Stimulated activated CD4-positive, alpha-beta T cell treated with anti-CD3 and anti-CD28 coated beads, Interleukin-2, amount 100 ng/mL, for 24 hours (primary cell): Measurements from ENCODE around the gene OCA2.

ENCODE experiments used
- DNase-seq, 2 donors: peaks; one replicate each; pipeline ENCODE4 v3.0.0-alpha.2; 2020

Gene OCA2

DNA sequence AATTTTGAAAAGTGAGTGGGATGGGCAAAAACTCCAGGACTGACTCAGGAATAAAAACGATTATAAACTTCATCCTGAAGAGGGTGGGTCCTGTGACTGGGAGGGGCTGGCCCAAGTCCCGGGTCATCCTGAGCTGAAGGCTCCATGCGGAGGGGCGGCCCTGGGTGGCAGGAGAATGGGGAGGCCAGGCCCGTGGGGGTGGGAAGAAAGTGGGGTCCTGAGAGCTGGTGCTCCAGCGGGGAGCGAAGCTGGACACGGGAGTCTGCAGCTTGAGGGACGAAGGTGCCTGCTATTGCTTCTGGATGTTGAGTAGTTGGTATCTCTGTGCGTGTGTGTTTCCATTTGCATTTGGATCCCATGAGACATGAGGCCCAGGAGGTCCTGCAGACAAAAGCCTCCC lies 4.7 kb upstream of the OCA2 start:
- DNase-seq = no peak

DNA sequence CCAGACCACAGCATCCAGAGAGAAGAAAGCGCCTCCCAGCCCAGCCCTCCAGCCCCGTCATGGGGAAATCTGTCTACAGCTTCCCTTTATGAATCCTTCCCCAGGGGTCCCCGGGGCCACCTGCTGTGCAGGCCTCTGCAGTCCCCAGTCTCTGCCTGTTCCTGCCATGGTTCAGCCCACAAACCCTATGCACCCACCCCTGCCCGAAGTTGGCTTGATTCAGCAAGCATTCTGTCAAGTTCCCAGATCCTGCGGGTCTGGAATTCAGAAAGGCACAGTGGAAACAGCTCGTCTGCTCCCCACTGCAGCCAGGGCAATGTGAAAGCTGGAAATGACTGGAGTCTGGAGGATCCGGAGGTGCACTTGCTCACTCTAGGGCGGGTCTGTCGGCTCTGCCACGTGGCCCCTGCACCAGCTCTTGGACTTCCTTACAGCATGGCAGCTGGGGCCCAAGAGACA lies 2.9 kb upstream of the OCA2 start:
- DNase-seq = no peak

DNA sequence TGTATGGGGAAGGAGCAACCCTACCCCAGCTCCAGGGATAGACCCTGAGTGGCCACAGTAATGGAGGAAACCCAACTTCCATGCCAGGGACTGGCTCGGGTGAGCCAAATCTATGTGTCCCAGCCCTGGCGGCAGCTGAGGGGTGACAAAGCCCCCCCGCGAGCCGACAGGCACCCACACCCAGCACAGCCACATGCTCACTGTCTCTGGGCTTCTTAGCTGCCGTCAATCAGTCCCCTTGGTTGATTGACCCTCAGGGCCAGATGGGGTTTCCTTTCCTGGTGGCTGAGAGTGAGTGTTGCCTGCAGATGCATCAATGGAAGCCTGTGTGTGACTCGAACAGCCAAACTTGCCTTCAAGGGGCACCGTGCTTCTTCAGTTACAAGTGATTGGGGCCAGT lies 2.1 kb upstream of the OCA2 start:
- no peak for DNase-seq

DNA sequence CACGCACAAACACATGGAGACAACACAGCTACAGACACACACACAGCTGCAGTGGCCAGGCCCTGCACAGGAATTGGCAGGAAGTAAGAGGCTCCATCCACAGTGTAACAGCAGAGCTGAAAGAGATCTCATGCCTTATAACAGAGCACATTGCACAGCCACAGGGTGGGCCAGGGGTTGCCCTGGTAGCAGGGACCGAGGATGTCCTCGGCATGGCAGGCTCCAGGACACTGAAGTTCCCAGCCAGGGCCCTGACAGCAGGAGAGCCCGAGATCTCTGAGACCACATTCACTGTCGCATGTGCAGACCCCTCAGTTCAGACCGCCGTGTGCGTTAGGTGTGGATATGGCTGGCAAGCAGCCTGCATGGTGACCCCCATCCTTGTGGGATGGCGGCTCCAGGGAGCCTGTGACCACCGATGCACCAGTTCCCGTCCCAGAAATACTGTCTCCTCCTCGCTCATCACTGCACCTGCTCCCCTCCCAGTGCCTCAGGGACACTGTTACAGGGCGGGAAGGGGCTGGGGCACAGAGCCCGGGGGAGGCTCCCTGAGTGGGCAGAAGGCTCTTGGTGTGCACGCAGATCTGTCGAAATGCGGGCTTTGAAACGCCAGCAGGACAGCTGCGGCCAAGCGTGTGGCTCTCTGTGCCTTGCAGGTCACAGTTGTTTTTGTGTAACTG lies 1.5 kb upstream of the OCA2 start:
- DNase-seq = no peak

DNA sequence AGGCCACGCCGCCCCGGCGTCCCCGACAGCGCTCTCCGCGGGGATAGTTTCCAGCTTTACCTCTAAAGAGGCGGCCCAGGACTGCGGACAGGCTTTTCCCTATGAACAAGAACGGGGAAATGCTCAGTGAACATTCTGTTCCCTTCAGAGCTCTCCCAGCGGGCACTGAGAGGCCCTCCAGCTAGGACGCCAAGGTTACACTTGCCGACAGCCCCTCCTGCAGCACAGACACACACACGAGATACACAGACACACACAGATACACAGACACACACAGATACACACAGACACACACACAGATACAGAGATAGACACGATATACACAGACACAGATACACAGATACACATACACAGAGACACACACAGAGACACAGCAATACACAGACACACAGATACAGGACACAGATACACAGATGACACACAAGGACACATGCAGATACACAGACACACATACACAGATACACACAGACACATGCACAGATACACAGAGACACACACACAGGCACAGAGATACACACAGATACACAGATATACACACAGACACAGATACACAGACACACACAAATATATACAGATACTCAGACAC lies 533 bp upstream of the OCA2 start:
- no peak for DNase-seq

DNA sequence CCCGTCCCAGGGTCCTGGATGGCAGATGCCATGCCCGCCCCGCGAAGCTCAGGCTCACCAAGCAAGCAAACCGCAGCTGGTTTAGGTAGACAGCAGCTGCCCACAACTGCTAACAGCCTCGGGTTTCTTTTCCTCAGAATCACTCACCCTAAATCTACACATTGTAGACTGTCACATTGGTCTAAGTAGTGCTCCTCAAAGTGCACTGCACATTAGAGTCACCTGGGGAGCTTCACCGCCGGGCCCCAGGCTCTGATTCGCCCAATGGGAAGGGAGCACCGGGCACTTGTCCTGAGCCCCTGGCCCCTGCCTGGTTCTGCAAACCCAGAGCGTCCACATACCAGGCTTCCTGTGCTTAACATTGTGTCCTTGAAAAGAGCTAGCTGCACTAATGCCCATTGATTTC lies 752 bp downstream of the OCA2 start:
- no peak for DNase-seq

DNA sequence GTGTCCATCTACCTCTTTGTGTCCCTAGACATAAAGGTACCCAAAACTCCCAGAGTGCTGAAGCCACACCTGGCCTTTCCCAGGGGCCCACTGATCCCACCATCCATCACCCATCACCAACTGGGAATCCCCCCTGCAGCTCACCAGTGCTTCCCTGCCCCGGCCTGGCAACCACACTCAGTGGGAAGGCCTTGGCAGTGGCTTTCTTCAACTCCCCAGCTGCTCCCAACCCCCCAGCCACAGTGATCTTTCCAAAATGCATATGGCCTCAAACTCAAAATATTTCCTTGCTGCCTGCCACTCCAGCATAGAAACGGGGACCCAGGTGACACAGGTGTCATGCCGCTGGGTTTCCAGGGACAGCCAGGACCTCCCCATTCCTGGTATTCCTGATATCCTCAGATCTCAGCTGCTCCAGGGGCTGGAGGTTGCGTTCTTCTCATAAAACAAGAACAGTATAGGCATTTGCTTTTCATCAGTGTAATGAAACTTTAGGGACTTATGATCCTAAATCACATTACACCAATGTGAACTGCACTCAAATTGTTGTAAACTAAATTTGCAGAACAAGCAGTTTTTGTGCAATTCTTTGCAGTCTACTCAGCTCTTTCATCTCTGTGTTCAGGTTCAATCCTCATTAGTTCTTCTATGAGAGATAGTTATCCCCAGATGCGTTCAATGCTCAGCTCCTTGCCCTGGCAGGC lies 1.3 kb downstream of the OCA2 start:
- DNase-seq = no peak

DNA sequence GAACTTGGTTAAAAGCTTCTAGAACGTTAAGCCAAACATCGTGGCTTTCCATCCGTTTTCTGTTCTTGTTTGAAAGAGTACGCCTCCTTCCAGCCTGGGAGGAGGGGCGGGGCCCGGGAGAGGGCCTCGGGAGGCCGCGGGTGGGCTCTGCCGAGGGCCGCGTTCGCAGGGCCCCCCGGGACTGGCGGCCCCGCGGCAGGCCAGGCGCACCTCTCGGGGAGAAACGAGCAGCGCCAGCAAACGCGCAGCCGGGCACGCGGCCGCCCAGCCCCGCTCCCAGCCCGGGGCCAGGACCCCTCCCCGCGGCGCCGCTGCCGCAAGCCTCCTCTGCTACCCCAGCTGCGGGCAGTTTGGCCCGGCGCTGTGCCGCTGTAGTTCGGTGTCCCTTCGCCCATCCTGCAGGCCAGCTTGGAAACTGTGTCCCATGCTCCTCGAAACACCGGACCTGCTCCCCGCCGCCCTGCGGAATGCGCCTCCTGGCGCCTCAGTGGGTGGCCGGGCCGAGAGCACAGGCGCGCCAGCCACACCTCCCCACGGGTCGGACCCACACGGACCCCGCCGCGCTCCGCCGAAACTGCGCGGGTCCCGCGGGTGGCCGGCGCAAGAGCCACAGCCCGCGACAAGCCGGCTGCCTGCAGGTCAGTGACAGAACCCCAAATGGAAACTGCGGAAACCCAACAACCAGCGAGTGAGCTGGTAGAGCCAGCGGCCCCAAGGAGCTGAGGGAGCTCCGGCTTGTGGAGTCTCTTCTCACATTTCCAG lies 2.3 kb downstream of the OCA2 start:
- no peak for DNase-seq

DNA sequence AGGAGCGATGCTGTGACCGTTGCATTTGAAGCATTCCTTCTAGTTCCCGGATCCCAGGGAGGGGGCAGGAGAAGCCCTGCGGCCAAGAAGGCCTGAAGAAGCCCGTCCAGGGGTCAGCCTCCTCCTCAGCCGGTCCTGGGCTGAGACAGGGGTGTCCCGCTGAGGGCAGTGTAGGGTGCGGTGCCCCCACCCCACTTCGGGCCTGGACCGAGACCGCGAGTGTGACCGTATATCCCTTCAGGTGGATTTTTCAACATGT lies 2.8 kb downstream of the OCA2 start:
- DNase-seq = no peak

DNA sequence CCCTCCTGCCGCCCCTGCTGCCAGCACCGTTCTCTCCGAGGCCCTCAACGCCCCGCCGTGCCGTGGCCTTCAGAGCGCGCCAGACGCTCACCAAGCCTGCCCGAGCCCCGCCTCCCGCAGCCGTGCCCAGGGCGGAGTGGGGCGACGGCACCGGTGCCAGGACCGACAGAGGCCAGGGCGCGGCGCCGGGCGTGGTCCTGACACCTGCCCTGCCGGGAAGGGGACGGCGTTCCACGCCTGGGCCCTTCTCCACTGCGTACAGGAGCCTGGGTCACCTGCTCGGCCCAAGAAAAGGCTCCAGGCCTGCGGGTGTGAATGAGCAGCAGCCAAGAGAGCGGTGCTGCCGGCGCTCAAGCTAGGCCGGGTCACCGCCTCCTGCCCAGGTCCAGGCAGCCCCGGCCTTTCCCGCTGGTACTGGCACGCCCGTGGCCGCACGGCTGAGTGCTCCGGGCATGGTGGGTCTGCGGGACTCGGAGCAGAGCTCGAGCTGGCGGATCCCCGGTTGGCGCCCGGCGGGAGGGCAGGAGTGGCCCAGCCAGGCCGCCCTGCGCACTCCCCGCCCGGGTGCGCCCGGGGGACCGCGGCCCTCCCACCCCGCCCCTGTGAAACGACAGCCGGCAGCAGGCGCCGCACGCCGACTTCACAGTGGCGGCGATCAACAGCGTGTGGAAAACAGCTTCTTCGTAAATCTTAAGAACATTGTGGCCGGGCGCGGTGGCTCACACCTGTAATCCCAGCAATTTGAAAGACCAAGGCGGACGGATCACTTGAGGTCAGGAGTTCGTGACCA lies 4.2 kb downstream of the OCA2 start:
- DNase-seq = peak in 1 of 2 donors; percentile 49

DNA sequence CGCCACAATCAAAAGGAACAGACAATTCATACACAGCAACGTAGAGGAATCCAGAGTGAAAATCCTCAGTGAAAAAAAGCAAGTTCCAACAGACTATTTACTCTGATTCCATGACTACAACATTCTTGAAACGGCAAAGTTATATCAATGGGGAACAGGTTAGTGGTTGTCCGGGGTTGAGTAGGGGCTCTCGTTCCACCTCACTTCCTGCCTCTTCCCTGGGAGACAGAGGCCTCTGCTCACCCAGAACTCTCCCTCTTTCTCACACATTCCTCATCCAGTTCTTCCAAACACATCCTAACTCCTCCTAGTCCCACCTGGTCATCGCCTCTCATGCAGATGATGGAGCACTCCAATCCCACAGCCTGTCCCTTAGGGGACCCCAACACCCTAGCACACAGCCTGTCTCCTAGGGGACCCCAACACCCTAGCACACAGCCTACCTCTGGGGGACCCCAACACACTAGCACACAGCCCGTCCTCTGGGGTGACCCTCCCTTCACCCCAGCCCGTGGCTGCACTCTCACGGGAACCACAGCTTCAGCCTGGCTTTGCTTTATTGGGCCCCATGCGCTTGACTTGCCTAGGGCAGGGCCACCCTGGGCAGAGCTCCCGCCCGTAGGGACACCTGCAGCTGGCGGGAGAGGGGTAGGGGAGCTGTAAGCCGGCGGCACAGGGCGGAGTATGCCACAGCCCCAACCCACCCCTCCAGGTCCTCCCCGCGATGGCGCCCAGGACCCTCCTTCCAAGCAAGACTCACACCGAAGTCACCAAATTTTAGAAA lies 5.2 kb downstream of the OCA2 start:
- DNase-seq = no peak

DNA sequence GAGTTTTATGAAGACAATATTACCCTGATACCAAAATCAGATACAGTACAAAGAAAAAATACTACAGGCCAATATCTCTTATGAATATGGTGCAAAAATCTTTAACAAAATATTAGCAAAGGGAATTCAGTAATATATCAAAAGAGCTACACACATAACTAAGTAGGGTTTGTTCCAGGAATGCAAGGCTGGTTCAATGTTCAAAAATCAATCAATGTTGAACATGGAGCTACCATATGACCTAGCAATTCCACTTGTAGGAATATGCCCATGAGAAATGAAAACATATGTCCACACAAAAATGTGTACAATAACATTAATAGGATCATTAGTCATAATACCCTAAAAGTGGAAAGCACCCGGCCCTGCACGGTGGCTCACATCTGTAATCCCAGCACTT lies 7.8 kb downstream of the OCA2 start:
- no peak for DNase-seq

DNA sequence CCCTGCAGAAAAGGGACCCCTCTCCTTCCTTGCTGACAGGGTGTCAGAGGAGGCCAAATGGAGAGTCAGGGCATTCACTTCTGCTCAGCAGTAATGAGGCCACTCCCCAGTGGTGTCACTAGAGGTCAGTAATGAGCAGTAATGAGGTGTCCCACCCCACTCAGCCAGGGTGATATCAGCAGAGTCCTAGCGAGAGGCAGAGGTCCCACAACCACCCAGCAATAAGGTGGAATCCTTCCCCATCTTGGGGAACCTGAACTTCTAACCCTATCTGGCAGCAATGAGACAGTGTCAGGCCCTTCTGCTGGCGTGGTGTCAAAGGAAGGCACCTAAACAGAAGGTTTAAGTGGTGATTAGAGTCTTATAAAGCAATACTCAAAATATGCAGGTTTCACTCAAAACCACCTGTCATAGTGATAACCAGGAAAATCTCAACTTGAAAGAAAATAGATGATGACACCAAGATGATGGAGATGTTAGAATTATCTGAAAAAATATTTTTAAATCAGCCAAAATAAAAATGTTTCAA lies 12.9 kb downstream of the OCA2 start:
- peak; percentile 54 to 59 for DNase-seq

DNA sequence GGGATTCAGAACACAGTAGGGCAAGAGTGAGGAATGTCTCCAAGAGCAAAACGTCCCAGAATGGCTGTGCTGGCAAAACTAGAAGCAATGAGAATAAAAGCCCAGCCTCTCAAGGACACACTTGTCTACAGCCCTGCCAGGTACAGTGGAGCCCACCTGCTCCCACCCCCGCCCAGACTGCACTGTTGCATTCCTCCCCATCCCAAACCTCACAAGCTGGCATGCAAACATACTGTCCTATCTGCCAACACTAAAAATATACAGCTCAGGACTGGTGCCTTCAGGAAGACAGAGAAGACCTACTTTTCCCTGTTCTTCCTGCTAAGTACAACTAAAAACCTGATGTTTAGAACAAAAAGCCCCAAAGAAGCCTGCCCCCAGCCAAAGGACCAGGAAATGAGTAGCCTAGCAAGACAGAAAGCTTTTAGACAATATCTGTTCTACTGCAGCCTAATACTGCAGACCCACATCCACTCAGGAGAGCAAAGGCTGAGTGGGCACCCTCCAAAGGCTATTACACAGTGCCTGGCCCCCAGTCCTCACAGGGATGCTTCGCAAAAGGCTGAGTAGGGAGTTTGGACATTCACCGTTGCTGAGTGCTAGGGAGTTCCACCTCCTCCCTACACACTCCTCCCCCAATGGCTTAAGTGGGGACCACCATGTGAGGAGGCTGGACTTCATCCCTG lies 13.5 kb downstream of the OCA2 start:
- no peak for DNase-seq

DNA sequence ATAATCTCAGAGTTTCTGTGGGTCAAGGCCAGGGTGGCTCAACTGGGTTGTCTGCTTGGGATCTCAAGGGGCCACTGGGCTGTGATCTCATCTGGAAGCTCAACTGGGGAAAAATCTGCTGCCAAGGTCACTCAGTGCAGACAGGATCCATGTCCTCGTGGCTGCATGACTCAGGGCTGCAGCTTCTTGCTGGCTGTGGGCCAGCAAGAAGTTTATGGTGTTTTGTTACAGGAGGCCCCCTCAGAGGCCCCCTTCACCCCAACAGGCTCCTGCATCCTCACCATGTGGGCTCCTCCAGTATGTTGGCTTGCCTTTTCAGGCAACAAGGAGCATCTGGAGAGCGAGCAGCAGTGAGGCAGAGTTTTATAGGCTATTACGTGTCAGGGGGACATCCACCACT lies 14.6 kb downstream of the OCA2 start:
- DNase-seq = no peak

DNA sequence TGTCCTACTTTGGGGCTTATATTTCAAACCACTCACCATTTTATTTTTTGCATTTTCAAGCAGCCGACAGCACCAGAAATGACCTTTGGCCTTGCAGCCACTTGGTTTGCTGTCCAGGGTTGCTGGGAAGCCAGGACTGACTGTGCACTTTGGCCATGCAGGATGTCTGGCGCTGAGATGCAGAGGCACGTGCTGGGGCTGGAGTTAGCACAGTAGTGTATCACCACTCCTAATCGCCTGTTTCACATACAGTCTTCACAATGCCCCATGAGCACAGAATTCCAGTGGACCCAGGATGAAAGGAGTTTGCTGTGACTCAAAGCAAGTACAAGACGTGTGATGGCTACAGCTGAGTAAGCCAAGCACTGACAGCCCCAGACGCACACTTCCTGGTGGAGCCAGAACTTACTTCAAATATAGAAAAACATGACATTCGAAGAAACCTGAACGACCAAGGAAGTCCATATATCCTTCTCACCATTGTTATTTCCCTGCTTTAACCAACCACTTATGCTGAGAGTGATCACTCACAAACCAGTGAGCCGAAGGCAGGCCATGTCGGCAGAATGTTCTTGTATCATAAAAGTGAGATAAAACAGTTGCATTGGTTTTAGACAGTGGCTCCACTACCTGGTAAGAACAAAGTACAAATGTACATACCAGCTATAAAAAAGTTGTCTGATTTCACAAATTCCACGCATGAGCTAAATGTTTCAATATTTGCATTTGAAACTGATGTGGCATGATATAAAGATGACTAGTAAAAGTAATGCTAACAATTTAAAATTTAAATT lies 16.0 kb downstream of the OCA2 start:
- no peak for DNase-seq

DNA sequence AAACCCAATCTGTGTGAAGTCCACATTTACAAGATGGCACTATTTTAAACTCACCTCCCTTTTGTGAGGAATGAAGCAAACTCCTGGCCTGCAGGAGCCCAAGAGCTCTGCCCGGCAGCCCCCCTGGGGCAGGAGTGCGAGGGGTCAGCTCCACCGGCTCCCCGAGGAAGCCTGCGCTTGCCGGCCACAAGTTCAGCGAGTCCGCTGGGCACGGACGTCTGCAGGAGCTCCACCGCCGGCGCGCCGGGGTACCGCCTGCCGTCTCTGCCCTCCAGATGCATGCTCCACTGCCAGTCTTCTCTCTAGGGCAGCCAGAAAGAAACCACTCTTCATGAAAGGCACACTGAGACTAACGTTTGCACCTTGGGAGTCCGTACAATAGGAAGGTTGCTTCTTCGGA lies 17.5 kb downstream of the OCA2 start:
- DNase-seq = no peak

DNA sequence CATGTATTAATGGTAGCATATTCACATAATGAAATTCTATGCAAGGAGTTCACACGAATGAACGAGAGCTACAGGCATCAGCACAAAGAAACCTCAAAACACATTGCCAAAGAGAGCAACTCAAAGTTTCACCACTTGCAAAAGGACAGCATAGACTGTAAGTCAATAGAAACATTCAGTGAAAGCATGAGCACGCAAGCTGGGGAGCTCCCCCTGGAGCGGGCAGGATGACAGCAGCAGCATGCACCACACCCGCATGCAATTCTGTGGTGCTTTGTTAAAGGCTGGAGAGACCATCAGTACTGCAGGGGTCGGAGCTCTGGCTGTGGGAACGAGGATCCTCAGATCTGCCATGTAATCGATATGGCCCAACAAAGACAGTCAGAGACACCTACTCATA lies 18.7 kb downstream of the OCA2 start:
- no peak for DNase-seq

DNA sequence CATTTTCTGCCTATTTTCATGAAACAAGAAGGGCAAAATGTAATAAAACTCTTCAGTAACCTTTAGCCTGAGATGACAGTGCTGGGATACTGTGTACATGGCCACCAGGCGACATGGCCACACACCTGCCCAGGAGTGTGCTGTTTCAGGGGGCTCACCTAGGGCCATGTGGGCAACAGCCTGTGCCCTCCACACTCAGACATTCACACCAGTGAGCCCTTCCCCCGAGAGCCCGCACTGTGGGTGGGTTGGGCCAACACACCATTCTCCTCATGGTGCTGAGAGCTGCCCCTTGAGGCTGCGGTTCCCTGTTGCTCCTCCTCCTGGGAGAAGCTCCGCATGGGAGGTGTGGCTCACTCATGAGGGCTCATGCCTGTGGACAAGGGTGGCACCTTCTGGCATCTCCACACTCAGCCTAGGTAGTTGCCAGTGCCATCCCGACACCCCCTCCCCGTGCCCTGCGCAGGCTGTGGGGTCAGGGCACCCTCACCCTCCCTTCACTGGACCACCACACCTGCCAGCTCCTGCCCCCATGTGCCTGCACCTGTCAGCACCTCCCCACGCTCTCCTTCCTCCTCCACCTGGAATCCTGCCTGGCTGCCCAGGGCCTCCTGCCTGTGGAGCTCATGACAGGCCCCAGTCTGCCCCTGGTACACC lies 19.7 kb downstream of the OCA2 start:
- DNase-seq = no peak

DNA sequence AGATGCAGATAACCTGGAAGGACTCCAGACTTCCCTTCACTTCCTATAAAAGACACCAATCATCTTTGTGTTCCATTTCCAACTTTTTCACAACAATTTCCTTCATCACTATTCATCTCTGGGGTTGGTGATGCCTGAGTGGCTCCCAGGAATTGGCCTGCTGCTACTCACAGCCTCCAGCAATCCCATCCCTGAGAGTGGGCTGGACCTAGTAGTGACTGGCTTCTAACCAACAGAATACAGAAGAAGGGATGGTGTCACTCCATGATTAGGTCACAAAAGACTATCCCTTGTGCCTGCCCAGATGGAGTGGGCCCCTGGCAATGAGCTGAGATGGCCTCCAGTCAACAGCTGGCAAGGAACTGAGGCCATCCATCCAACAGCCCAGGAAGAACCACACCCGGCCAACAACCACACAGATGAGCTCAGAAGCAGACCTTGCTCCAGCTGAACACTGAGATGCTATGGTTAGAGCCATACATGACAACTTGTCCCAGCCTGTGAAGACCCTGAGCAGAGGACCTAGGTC lies 20.9 kb downstream of the OCA2 start:
- no peak for DNase-seq
